GM12891 (cell line): Measurements from ENCODE around the gene IGF1R.
A peak's percentile ranks its signal among the peaks of the same experiment; 100 is the strongest.
"Not testable (repeated sequence)": the region's sequence is repeated elsewhere in the genome, so short reads cannot be mapped to it uniquely, and the experiment has no call there.

Experiments
- DNase-seq: peaks from one replicate; pipeline ENCODE4 v3.0.0; 2011; ENCODE audit warnings: low spot score; ENCODE audit not compliant: insufficient read length
- FAIRE-seq: peaks from 2 replicates; lab custom pipeline; 2011; peaks lifted over from hg19 to GRCh38; lab: Jason Lieb, UNC
- PAX5 ChIP-seq: IDR thresholded peaks from 2 replicates; pipeline ENCODE4 v1.6.1; 2011; ENCODE audit warnings: low read length, moderate library complexity, mild to moderate bottlenecking; ENCODE audit not compliant: insufficient read depth, severe bottlenecking
- POLR2A ChIP-seq: IDR thresholded peaks from 2 replicates; pipeline ENCODE4 v1.6.1; 2011; ENCODE audit warnings: low read depth, low read length, control low read depth
- POLR2AphosphoS5 ChIP-seq: IDR thresholded peaks from 2 replicates; pipeline ENCODE4 v1.6.1; 2011; ENCODE audit warnings: low read depth, low read length, control low read depth
- POU2F2 ChIP-seq: IDR thresholded peaks from 2 replicates; pipeline ENCODE4 v1.6.1; 2011; ENCODE audit warnings: low read depth, mild to moderate bottlenecking, control low read depth, low read length, moderate library complexity
- SPI1 ChIP-seq: IDR thresholded peaks from 2 replicates; pipeline ENCODE4 v1.6.1; 2011; ENCODE audit warnings: low read depth, low read length, control low read depth
- TAF1 ChIP-seq: IDR thresholded peaks from 2 replicates; pipeline ENCODE4 v1.6.1; 2011; ENCODE audit warnings: low read depth, low read length, control low read depth

The IGF1R gene

DNA sequence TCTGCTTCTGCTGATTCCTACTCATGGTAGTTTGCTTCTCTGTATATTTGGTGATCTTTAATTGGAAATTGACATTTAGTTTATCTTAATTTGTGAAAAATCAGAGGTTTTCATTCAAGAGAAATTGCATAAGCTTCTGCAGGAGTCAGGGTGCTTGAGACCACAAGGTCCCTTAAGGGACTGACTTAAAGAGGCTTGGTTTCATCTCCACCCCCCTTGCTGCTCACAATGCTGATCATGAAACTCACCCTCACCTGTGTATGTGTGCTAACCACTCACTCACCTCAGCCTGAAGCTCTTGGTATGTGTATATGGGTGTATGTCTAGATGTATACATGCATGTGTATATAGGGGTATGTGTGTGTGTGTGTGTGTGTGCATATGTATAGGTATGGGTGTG is 347.8 kb downstream of the IGF1R start:
- TF ChIP-seq PAX5: no peak
- TF ChIP-seq POU2F2: no peak
- TF ChIP-seq TAF1: no peak
- TF ChIP-seq POLR2AphosphoS5: no peak
- TF ChIP-seq POLR2A: no peak
- no peak for TF ChIP-seq SPI1
- peak; percentile 50 for FAIRE-seq
- DNase-seq: no peak

DNA sequence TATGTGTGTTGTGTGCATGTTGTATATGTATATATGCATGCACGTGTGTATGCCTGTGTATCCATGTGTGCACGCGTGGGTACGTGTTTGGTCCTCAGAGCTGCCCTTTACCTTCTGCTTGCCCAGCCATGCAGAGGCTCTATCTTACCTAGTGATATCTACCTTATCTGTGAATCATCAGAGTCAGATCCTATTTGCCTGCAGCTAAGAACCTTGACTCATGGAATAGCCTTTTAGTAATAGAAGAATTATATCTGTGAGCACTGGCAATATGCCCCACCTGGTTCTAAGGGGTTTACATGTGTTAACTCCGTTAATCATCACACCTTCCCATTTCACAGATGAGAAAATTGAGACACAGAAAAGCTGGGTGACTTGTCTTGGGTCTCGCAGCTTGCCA is 348.3 kb downstream of the IGF1R start:
- FAIRE-seq (no peak), DNase-seq (no peak)
- TF ChIP-seq POU2F2: no peak

DNA sequence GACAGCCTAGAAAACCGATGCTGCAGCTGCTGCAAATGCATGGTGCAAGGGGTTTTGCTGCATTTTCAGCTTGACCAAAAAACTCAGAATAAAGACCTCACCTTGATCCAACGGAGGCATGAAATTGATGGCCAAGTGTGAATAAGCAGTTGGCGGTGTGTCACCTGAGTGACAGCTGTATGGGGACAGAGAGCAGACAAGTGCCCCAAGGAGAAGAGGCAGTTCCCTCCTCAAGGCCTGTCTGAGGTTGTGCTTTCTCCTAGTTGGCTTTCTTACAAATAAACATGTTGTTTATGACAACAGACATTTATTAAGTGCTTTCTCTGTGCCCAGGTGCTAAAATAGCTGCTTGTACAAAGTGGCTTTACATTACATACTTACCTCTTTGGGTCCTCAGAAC is 349.0 kb downstream of the IGF1R start:
- DNase-seq (no peak), FAIRE-seq (no peak)
- no peak for TF ChIP-seq TAF1
- no peak for TF ChIP-seq PAX5
- TF ChIP-seq POU2F2: no peak
- TF ChIP-seq SPI1: no peak
- TF ChIP-seq POLR2AphosphoS5: no peak
- no peak for TF ChIP-seq POLR2A

DNA sequence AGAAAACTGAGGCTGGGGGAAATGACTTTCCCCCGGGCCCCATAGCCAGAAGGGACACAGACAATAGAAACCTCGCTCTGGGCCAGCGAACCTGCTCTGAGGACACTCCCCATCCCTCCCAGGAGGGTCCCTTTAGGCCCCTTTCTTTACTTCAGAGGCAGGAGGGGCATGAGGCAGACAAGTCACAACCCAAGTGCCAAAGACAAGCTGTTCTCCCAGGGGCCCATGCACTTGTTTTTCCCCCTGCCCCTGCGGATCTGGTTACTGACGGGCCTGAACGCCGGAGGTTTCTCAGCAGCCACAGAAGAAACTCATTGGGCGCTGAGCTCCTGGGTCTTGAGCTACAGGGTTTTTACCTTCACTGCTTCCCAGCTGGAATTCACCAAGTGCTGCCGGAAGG is 349.4 kb downstream of the IGF1R start:
- TF ChIP-seq TAF1 (no peak), POU2F2 (no peak), POLR2A (no peak), POLR2AphosphoS5 (no peak), SPI1 (no peak), PAX5 (no peak)
- DNase-seq: no peak
- no peak for FAIRE-seq

DNA sequence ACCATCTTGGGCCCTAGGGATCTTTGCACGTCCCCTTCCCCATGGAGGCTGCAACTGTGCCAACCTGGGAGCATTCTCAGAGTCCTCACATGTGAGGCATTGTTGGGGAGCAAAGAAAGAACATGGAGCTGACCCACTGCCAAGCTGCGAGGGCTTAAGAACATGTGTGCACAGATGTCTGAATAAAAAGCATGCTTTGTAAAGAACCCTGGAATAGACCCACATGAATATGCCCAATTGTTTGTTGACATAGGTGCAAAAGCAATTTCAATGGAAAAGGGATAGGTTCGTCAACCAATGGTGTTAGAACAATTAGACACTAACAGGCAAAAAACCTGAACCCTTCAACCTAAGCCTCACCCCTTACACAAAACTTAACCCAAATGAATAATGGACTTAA is 349.9 kb downstream of the IGF1R start:
- no peak for TF ChIP-seq POLR2A
- TF ChIP-seq POLR2AphosphoS5: no peak
- TF ChIP-seq SPI1: no peak
- no peak for TF ChIP-seq PAX5
- no peak for TF ChIP-seq POU2F2
- TF ChIP-seq TAF1: no peak
- DNase-seq (no peak), FAIRE-seq (no peak)

DNA sequence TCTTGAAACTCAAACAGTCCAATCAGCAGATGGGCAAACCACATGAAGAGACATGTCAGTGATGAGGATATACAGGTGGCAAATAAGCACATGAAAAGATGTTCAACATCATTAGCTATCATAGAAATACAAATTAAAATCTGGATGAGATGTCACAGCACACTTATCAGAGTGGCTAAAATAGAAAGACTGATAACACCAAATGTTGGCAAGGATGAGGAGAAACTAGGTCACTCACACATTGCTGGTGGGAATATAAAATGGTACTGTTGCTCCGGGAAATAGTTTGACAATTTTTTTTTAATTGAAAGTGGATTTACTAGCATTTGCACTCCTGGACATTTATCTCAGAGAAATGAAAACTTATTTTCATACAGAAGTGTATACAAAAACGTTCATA is 350.9 kb downstream of the IGF1R start:
- FAIRE-seq: no peak
- no peak for DNase-seq
- TF ChIP-seq PAX5 (no peak), SPI1 (no peak), POLR2AphosphoS5 (no peak), POLR2A (no peak), POU2F2 (no peak), TAF1 (no peak)

DNA sequence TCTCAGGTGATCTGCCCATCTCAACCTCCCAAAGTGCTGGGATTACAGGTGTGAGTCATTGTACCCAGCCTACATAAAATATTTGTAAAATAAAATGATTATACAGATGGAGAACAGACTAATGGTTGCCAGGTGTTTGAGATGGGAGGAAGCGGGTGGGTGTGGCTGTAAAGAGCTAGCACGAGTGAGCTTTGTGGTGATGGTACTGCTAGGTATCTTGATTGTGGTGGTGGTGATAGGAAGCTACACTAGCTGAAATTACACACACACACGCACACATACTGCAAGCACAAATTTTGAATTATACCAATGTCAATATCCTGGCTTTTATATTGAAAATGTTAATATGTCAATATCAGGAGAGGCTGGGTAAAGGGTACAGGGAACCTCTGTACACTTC is 353.9 kb downstream of the IGF1R start:
- no peak for TF ChIP-seq POLR2AphosphoS5
- DNase-seq (no peak), FAIRE-seq (no peak)

DNA sequence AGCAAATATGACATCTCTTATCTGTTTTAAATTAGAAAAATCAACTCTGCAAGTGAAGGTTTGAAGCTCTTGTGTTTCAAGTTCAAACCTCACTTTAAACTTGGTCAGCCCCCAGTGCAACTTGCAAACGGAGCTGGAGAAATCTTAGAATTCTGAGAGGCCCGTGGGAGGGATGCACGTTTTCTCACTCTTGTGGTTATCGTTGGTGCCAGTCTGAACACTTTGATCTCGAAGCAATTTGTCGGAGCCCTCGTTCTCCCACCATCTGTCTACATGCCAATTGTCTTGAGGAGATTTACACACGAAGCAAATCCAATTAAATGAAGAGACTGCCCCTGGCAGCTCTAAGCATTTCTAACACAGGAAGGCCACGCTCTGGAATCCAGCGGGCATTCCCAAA is 355.0 kb downstream of the IGF1R start:
- not testable (repeated sequence) for FAIRE-seq, DNase-seq

DNA sequence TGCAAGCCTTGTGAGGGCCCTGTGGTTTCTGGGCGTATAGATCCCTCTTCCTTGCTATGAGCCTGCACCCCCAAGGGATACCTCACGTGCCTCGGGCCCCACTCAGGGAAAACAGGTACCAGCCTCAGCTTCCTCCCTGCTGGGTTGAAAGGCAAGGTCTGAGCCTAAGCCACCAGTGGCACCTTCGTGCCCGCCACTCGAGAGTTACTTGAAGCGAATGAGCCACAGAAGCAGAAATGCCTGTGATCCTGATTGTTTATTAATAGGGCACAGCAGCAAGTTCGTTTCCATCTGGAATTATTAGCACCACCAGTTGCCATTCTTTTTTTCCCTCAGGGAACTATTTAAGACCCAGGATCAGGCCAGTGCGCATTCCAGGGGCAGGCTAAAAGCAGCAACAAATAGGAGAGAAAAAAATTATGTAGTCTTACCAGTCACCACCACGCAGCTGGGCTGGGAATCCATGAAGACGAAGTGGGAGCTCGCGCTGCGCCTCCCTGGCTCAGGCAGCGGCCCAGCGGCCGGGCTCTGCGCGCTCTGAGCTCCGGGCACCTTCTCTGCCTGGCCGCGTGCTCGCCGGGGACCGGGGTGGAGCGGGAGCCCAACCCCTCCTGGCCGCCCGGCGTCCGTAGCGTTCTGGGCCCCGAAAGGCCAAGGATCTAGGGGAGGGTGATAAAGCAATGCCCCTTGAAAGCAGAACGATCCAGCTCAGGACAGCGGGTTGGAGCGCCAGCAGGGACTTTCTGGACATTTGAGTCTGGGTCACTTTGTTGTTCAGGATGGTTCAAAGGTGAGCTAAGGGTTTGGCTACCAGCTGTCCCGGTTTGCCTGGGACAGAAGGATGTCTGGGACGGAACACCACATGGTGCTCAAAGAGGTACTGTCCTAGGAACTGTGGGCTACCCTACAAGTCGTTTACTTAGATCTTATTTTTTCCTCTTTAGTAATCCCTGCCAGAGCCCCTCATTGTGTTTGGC is 356.9 kb downstream of the IGF1R start:
- not testable (repeated sequence) for DNase-seq, FAIRE-seq

DNA sequence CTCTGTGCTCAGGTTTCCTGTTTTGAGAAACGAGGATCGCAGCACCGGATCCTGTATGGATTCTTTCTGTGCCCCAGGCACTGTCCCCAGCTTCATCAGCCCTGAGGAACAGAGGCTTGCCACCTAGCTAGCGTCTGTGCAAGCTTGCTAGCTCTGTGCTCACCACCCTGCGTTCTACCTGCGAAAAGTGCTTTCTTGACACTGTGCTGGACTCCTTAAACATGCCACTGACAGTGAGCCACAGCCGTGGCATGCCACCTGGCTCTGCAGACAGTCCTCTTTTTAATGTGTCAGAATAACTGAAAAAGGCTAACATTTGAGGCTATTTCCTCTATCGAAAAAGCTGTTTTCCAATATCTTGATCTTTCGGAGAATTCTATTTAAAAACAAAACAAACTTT is 357.8 kb downstream of the IGF1R start:
- FAIRE-seq: no peak
- TF ChIP-seq POLR2A (no peak), SPI1 (no peak), PAX5 (no peak), TAF1 (no peak), POLR2AphosphoS5 (no peak), POU2F2 (no peak)

DNA sequence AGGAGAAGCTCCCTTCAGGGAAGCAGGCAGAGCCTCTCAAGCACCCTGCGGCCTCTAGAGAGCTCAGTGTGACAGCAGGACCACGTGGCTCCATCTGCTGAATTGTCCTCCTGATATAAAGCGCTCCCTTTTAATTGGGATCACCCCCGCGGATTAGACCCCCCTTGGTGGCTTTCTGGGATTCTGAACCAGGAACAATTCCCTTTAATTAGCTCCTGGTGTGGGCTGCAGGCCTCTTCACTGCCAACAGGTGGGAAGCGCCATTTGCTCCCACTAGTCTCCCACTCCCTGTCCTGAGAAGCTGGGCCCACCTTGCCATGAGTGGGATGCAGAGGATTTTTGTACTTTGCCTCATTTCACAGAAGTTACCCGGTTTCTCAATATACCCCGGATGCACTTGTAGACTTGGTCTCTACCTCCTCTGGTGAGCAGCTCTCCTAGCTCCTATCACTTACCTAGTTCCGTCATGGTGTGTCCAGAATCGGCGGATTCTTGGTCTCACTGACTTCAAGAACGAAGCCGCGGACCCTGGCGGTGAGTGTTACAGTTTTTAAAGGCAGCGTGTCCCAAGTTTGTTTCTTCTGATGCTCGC is 358.7 kb downstream of the IGF1R start:
- FAIRE-seq: no peak
- TF ChIP-seq POLR2A (no peak), TAF1 (no peak), SPI1 (no peak), PAX5 (no peak), POU2F2 (no peak), POLR2AphosphoS5 (no peak)
- no peak for DNase-seq

More for the DNA sequence above, 357.8 kb downstream of the IGF1R start:
- DNase-seq: no peak
